Hepatocyte (in vitro differentiated cells): ENCODE results near the gene ADGRB3. TPM values are rescaled to one million over a fixed set of nuclear protein-coding genes. Genes with fewer than 3 reads are reported as not detected.

ENCODE experiments used
- DNase-seq: peaks from one replicate; pipeline ENCODE4 v3.0.0-alpha.2; 2016; ENCODE audit warnings: low spot score
- H2AFZ ChIP-seq: fragments of 200-600 bp; sonication (generic); 2 replicates; pipeline ENCODE4 v1.6.0; 2016; ENCODE audit warnings: antibody characterized with exemption, mild to moderate bottlenecking
- H3K27ac ChIP-seq: fragments of 200-600 bp; sonication (generic); 2 replicates; pipeline ENCODE4 v1.5.1; 2016; ENCODE audit warnings: mild to moderate bottlenecking
- H3K27me3 ChIP-seq: fragments of 200-600 bp; sonication (generic); 2 replicates; pipeline ENCODE4 v1.6.1; 2016
- H3K36me3 ChIP-seq: fragments of 200-600 bp; sonication (generic); replicated peaks from 2 replicates; pipeline ENCODE4 v1.5.1; 2016; ENCODE audit warnings: low read depth; ENCODE audit not compliant: insufficient read depth
- H3K4me1 ChIP-seq: fragments of 200-600 bp; sonication (generic); 2 replicates; pipeline ENCODE4 v1.5.1; 2016; ENCODE audit warnings: mild to moderate bottlenecking, moderate library complexity; ENCODE audit not compliant: insufficient read depth
- H3K4me2 ChIP-seq: fragments of 200-600 bp; sonication (generic); 2 replicates; pipeline ENCODE4 v1.6.0; 2016
- H3K4me3 ChIP-seq: fragments of 200-600 bp; sonication (generic); 2 replicates; pipeline ENCODE4 v1.5.1; 2016; ENCODE audit warnings: mild to moderate bottlenecking
- H3K79me2 ChIP-seq: fragments of 200-600 bp; sonication (generic); 2 replicates; pipeline ENCODE4 v1.6.0; 2017; ENCODE audit warnings: mild to moderate bottlenecking
- H3K9me2 ChIP-seq: fragments of 200-600 bp; sonication (generic); replicated peaks from 2 replicates; pipeline ENCODE4 v1.6.0; 2017; ENCODE audit warnings: mild to moderate bottlenecking; ENCODE audit not compliant: insufficient read depth
- H3K9me3 ChIP-seq: fragments of 200-600 bp; sonication (generic); 2 replicates; pipeline ENCODE4 v1.5.1; 2016; ENCODE audit warnings: low read depth, mild to moderate bottlenecking
- H4K20me1 ChIP-seq: fragments of 200-600 bp; sonication (generic); 2 replicates; pipeline ENCODE4 v1.6.0; 2016; ENCODE audit warnings: mild to moderate bottlenecking; ENCODE audit not compliant: insufficient read depth, poor library complexity, severe bottlenecking
- EZH2 ChIP-seq: fragments of 200-600 bp; sonication (generic); IDR thresholded peaks from 2 replicates; pipeline ENCODE4 v1.6.1; 2016; ENCODE audit warnings: antibody characterized with exemption, mild to moderate bottlenecking, borderline replicate concordance
- EZH2phosphoT487 ChIP-seq: fragments of 200-600 bp; sonication (generic); IDR thresholded peaks from one replicate; pipeline ENCODE4 v1.6.1; 2018; ENCODE audit warnings: antibody characterized with exemption, mild to moderate bottlenecking, low read depth, moderate library complexity; ENCODE audit not compliant: unreplicated experiment, severe bottlenecking
- WGBS: methylation state at CpG from one replicate; pipeline ENCODE4 v1.1.6; 2016; ENCODE audit warnings: low lambda C conversion rate; ENCODE audit errors: missing lambda C conversion rate; 5-methylcytosine and 5-hydroxymethylcytosine counted together
- polyA plus RNA-seq: library from polyadenylated mRNA; unstranded; fragments of >200 nt; fragmentation: Nextera tagmentation; extraction: Ambion mirVana; gene quantifications from 2 replicates; pipeline ENCODE4 v1.2.1, GENCODE V29; 2016
- total RNA-seq: library from RNA; depleted of rRNA; stranded (reverse); fragments of >200 nt; gene quantifications from 2 replicates; pipeline ENCODE4 v1.2.3, GENCODE V29; 2014
- TF ChIP-seq, protein P1 (sequence below): fragments of 200-600 bp; sonication (generic); IDR thresholded peaks from 2 replicates; pipeline ENCODE4 v1.5.1; 2016; ENCODE audit warnings: antibody characterized with exemption, mild to moderate bottlenecking; ENCODE audit not compliant: poor library complexity

Gene ADGRB3
- total and polyA plus RNA-seq, 2 experiments from 2014 or later = 0.17 to 2.2 TPM

DNA sequence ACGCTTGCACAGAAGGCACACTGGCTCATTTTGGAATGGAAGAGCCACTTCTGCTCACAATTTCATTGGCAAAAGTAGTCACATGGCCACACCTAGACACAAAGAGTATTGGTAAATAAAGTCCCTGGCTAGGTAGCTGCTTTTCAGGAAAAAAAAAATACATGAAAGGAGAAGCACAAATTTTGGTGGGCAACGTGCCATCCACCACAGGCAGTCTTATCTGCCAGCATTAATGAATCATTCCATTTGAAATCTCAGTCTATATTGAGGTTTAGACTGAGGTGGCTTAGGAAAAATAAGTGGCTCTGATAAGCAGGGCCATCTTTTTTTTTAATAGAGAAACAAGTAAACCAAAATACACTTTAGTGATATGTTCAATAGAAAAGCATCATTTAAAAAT, 44.3 kb downstream of the ADGRB3 start:
- no peaks in the 10 kb centered on the region for H3K9me3 ChIP-seq

DNA sequence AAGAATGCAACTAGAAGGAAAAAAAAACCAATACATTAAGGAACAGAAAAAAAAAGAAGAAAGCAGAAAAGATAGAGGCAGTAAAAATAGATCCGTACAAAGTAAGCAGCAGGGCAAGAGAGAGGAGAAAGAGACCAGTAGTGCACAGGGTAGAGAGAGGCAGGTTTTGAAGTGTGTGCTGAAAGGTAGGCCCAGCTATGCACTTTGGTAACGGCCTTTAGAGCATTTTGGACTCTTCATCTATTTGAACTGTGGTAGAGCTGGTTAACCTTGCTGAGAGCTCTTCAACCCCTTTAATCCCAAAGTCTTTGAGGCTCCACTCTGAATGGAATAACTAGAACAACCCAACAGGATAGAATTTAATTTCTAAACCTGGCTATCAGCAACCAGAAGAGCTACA, 45.2 kb downstream of the ADGRB3 start:
- H3K79me2 ChIP-seq = no peaks in the 10 kb centered on the region
- H3K4me2 ChIP-seq = no peak overlapping the region
- no peak overlapping the region for H3K4me3 ChIP-seq
- no peak overlapping the region for H2AFZ ChIP-seq
- no peaks in the 10 kb centered on the region for H3K9me3 ChIP-seq
- H3K4me1 ChIP-seq = no peaks in the 10 kb centered on the region
- no peak overlapping the region for H3K27ac ChIP-seq
- TF ChIP-seq EZH2phosphoT487 = no peak
- TF ChIP-seq, protein P1, sequence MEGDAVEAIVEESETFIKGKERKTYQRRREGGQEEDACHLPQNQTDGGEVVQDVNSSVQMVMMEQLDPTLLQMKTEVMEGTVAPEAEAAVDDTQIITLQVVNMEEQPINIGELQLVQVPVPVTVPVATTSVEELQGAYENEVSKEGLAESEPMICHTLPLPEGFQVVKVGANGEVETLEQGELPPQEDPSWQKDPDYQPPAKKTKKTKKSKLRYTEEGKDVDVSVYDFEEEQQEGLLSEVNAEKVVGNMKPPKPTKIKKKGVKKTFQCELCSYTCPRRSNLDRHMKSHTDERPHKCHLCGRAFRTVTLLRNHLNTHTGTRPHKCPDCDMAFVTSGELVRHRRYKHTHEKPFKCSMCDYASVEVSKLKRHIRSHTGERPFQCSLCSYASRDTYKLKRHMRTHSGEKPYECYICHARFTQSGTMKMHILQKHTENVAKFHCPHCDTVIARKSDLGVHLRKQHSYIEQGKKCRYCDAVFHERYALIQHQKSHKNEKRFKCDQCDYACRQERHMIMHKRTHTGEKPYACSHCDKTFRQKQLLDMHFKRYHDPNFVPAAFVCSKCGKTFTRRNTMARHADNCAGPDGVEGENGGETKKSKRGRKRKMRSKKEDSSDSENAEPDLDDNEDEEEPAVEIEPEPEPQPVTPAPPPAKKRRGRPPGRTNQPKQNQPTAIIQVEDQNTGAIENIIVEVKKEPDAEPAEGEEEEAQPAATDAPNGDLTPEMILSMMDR = no peak
- no peak for TF ChIP-seq EZH2
- 87% methylated on average over 2 of the region's 2 CpGs for WGBS
- no peaks in the 10 kb centered on the region for H3K27me3 ChIP-seq
- H4K20me1 ChIP-seq = no peaks in the 10 kb centered on the region
- no peaks in the 10 kb centered on the region for H3K36me3 ChIP-seq
- DNase-seq = no peak
- no peaks in the 10 kb centered on the region for H3K9me2 ChIP-seq

More for the DNA sequence above, 44.3 kb downstream of the ADGRB3 start:
- no peaks in the 10 kb centered on the region for H4K20me1 ChIP-seq
- H3K9me2 ChIP-seq = no peaks in the 10 kb centered on the region
- no peak overlapping the region for H3K4me2 ChIP-seq
- H3K79me2 ChIP-seq = no peaks in the 10 kb centered on the region
- no peaks in the 10 kb centered on the region for H3K4me1 ChIP-seq
- WGBS = 78% methylated on average over 2 of the region's 2 CpGs
- H2AFZ ChIP-seq = no peak overlapping the region
- TF ChIP-seq EZH2phosphoT487 = no peak
- no peak for TF ChIP-seq EZH2
- no peak overlapping the region for H3K4me3 ChIP-seq
- no peaks in the 10 kb centered on the region for H3K36me3 ChIP-seq
- H3K27ac ChIP-seq = no peak overlapping the region
- no peak for DNase-seq
- no peaks in the 10 kb centered on the region for H3K27me3 ChIP-seq

DNA sequence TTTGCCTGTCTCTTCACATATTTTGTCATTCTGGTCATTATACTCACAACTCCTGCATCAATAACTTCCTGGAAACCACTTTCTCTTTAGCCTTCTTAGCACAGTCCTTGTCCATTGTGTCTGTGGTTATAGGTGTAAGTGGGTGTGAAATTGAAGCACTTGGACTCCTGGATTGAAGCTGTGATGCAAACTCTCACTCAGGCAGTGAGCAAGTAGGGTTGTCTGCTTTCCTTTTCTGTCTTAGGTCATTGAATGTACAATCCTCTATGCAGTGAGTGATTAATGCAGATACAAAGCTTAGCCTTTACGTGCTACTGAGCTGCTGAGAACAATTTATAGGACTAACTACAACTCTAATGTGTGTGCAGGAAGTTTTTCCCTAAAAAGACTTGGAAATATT, 54.8 kb downstream of the ADGRB3 start:
- no peak overlapping the region for H3K27ac ChIP-seq
- WGBS = 50% methylated on average over 1 of the region's 1 CpG
- H3K27me3 ChIP-seq = no peaks in the 10 kb centered on the region
- H3K79me2 ChIP-seq = no peaks in the 10 kb centered on the region
- no peak overlapping the region for H3K4me3 ChIP-seq
- TF ChIP-seq EZH2phosphoT487 (no peak), EZH2 (no peak)
- TF ChIP-seq, protein P1 = no peak
- H4K20me1 ChIP-seq = no peaks in the 10 kb centered on the region
- H3K9me2 ChIP-seq = no peaks in the 10 kb centered on the region
- DNase-seq = no peak
- no peak overlapping the region for H2AFZ ChIP-seq
- no peaks in the 10 kb centered on the region for H3K4me1 ChIP-seq
- H3K36me3 ChIP-seq = no peaks in the 10 kb centered on the region
- H3K4me2 ChIP-seq = no peak overlapping the region
- no peaks in the 10 kb centered on the region for H3K9me3 ChIP-seq

DNA sequence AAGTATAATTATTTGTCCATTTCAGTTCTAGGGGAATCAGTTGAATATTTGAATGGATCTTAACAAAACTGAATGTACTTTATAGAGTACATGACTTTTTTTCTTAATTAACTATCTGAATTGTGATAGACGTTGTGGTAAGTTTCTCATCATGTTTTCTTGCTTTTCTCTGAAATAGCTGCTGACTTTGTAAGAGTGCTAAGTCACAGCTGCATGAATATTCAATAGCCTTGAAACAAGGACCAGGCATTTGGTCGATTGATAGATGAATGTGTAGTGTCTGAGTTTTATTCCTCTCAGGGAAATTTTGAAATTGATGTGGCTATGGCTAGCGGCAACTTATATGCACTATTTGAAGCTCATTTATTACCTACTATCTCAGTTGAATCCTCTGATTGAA, 56.0 kb downstream of the ADGRB3 start:
- DNase-seq = no peak
- no peak overlapping the region for H3K4me3 ChIP-seq
- H3K36me3 ChIP-seq = no peaks in the 10 kb centered on the region
- no peak overlapping the region for H3K27ac ChIP-seq
- no peak overlapping the region for H3K4me2 ChIP-seq
- TF ChIP-seq EZH2phosphoT487 = no peak
- TF ChIP-seq, protein P1 = no peak
- no peak for TF ChIP-seq EZH2
- no peaks in the 10 kb centered on the region for H3K4me1 ChIP-seq
- H3K79me2 ChIP-seq = no peaks in the 10 kb centered on the region
- H3K9me2 ChIP-seq = no peaks in the 10 kb centered on the region
- H3K27me3 ChIP-seq = no peaks in the 10 kb centered on the region
- H2AFZ ChIP-seq = no peak overlapping the region
- no peaks in the 10 kb centered on the region for H3K9me3 ChIP-seq
- H4K20me1 ChIP-seq = no peaks in the 10 kb centered on the region
- WGBS = 85% methylated on average over 3 of the region's 3 CpGs
